T47D (cell line): ENCODE measurements around the gene PPP2R3A.

Source experiments
- DNase-seq, 2 experiments: peaks; one replicate each; pipeline versions ENCODE4 v3.0.0 to v3.0.0-alpha.2; 2011 to 2012; ENCODE audit warnings: low read depth in 1 of 2, low spot score in 1 of 2
- JUND ChIP-seq: IDR thresholded peaks from 2 replicates; pipeline ENCODE4 v1.6.1; 2012; ENCODE audit warnings: low read depth
- in situ Hi-C: cut with HindIII; loops from 2 replicates; pipeline ENCODE4 v1.10.0; 2016; ENCODE audit warnings: low sequenced_read_pairs, low pct_unique_long_range_greater_than_20kb

PPP2R3A gene

GRCh38 chr3:135981701-135982403 lies 16.3 kb downstream of the PPP2R3A start:
- TF ChIP-seq JUND = no peak
- DNase-seq = no peak
- in situ Hi-C loops = no loop called here

DNA sequence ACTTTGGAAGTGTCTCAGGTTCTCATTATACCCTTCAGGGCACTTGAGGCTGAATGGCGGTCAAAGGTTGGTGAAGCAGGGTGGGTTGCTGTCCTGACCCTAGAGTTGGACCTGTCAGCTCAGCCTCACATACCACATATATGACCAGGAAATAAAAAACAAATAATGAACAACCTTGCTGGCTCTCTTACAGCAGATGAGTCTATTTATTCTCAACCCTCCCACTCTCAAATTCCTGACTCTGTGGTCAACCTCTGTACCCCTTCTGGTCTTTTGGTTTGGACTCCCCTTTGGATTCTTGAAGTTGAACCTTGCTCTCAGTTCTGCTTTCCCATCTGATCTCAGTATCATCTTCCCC lies 16.9 kb downstream of the PPP2R3A start:
- DNase-seq = no peak
- in situ Hi-C loops = no loop called here
- TF ChIP-seq JUND = no peak

DNA sequence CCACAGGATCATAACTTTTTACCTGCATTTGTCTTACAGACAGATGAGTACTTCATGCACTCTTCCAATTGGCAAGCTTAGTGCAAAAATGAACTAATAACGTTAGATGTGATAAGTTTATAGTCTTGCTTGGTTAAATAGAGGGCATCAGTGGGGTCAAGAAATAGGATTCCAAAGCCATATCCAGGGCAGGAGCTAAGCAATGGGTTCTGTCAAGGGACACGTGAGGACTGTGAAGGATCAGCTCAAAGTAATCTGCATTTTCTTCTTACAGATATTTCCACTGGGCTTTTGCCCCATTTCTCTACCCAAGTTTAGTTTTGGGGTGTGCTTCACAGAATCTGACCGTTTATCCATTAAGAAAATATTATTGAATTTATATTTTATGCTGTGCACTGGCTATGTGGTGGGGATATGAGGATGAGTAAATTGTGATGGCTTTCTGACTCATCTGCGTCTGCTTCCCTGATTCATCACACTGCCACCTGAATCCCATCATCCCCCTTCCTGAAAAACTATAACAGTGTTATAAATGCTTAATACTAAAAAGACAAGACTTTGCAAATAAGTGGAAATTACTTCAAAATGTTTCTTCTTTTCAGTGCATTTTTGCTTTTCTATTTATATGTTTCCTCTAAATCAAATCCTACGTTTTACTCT lies 17.5 kb downstream of the PPP2R3A start:
- in situ Hi-C loops = no loop called here
- TF ChIP-seq JUND = no peak
- DNase-seq = no peak

DNA sequence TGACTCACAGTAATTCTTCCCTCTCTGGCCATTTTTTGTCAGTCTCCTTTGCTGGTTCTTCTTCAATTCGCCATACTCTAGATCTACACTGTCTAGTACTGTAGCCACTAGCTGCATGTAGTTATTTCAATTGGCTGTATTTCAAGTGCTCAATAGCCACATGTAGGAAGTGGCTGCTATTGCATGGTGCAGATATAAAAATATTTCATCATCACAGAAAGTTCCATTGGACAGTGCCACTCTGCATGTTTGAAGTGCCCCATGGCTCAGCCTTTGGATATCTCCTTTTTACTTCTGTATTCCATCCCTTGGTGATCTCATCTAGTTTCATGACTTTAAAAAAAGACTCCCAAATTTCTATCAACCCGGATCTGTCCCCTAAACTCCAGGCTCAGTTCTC lies 22.1 kb downstream of the PPP2R3A start:
- TF ChIP-seq JUND = no peak
- in situ Hi-C loops = no loop called here
- no peak for DNase-seq

GRCh38 chr3:135989242-135989641 lies 23.7 kb downstream of the PPP2R3A start:
- DNase-seq = no peak
- in situ Hi-C loops = no loop called here
- TF ChIP-seq JUND = no peak

GRCh38 chr3:135990903-135991302 lies 25.4 kb downstream of the PPP2R3A start:
- in situ Hi-C loops = no loop called here
- no peak for DNase-seq
- no peak for TF ChIP-seq JUND

DNA sequence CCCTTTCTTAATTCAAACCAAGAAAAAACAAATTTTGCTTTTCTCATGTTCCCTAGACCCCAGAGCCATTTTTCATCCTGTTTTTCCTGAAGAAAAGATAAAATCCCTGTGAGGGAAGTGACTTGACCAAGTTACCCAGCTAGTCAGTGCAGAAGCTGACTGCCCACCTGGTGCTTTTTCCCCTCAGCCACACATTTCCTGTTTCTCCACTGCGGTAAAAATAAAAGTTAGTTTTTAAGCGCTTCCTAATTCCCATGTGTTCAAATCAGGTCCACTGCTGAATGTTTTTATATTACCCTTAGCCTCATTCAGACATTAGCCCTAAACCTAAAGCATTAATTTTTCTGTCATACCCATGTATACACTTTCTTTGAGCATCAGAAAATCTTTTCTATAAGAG lies 26.1 kb downstream of the PPP2R3A start:
- no peak for DNase-seq
- in situ Hi-C loops = no loop called here

DNA sequence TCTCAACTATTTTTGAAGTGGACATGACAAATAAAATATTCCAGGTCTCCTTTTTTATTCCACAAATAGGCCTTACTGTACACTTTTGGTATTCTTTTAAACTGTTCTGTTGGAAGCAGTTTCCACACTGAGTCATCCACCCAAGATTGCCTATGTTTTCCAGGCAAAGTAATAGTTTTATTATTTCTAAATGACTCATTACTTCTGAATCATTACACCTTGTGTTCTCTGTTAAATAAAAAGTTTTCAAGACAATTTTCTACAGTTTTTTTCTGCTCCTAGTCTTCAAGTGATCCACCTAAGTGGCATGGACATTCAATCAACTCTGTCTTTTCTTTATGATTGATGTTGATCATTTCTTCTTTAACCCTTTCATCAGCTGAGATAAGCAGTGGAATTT lies 26.5 kb downstream of the PPP2R3A start:
- TF ChIP-seq JUND = no peak
- in situ Hi-C loops = no loop called here
- DNase-seq = no peak

More for the DNA sequence above, 26.1 kb downstream of the PPP2R3A start:
- TF ChIP-seq JUND = no peak

- in situ Hi-C loops = no loop called here
- no peak for TF ChIP-seq JUND
- DNase-seq = no peak
Measured at GRCh38 chr3:135994708-135995337, 29.3 kb downstream of the PPP2R3A start.

DNA sequence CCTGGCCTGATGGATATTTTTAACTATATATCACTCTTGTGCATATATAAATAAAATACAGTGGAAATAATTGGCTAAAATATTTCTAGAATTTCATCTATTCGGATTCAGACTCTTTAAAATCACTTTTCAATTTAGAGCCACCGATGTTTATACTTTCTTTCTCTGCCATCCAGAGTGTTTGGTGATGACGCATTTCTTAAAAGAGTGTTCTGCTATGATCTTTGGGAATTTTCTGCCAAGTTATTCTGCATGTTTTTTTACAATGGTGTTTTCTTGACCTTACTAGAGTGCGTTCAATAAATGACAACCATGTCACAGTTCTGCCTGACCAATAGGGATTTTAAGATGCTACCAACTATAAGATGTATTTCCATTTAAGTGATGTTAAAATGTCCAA lies 30.2 kb downstream of the PPP2R3A start:
- in situ Hi-C loops = no loop called here
- no peak for TF ChIP-seq JUND
- DNase-seq = no peak

GRCh38 chr3:135997554-135998320 lies 32.2 kb downstream of the PPP2R3A start:
- in situ Hi-C loops = no loop called here
- no peak for TF ChIP-seq JUND
- DNase-seq = no peak

DNA sequence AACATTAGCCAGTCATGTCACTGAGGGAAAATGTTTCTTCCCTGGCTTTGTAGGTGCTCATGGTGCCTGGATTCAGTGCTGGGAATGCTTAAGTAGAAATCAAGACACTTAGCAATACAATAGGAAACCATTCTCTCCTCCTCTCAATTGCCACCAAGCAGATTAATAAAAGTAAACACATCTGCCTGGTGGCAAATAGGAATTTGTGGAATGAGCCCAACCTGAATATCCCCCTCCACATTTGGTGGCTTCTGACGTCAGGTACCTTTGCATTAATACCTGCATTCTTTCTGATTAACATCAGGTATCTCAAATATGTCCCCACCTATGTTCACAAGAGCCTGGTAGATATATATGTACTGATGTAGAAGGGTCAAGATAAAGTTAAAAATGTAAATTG lies 42.7 kb downstream of the PPP2R3A start:
- TF ChIP-seq JUND = no peak
- in situ Hi-C loops = no loop called here
- no peak for DNase-seq
